Endothelial cell of umbilical vein (primary cell): Measurements from ENCODE around the gene SLC35F3. TPM values are rescaled to one million over a fixed set of nuclear protein-coding genes. Genes with fewer than 3 reads are reported as not detected.

Experiments used
- BruUV-seq: library from RNA; stranded (reverse); fragments of 400-500 nt; replicated peaks from 2 replicates; lab custom pipeline; 2021; lab: Mats Ljungman, UMichigan
- CTCF ChIA-PET: fragments of 300-600, 350-600 bp; sonication (Branson Sonifier 250); formaldehyde crosslinking; loops from one replicate; lab custom pipeline; 2021; ENCODE audit warnings: antibody characterized with exemption, inconsistent platforms; lab: Charles Lee
- POLR2A ChIA-PET: fragments of 300-600, 350-600 bp; sonication (Branson Sonifier 250); formaldehyde crosslinking; loops from one replicate; lab custom pipeline; 2021; ENCODE audit warnings: antibody characterized with exemption, inconsistent platforms; lab: Charles Lee
- DNase-seq: peaks from one replicate; pipeline ENCODE4 v3.0.0-alpha.2; 2011; ENCODE audit warnings: low read depth, low spot score
- FAIRE-seq: peaks from 2 replicates; lab custom pipeline; 2011; peaks lifted over from hg19 to GRCh38; lab: Jason Lieb, UNC
- H2AFZ ChIP-seq: 2 replicates; pipeline ENCODE4 v1.6.0; 2012; ENCODE audit warnings: low read depth, low read length, control low read depth, inconsistent platforms
- H3K27ac ChIP-seq: 2 replicates; pipeline ENCODE4 v1.5.1; 2011; ENCODE audit warnings: low read depth, mild to moderate bottlenecking, control low read depth, low read length, moderate library complexity; ENCODE audit not compliant: insufficient read depth
- H3K27me3 ChIP-seq, 2 experiments: 2 replicates each; pipeline versions ENCODE4 v1.6.0 to v1.6.1; 2011; ENCODE audit warnings: low read length in 2 of 2, mixed read lengths in 1 of 2; ENCODE audit not compliant: control insufficient read depth in 2 of 2, insufficient read depth in 2 of 2
- H3K36me3 ChIP-seq, 2 experiments: 2 replicates in 1 of 2; 3 replicates in 1 of 2; pipeline ENCODE4 v1.5.1; 2011; ENCODE audit warnings: low read length in 2 of 2, mild to moderate bottlenecking in 1 of 2, moderate library complexity in 1 of 2; ENCODE audit not compliant: control insufficient read depth in 2 of 2, insufficient read depth in 2 of 2; ENCODE audit errors: extremely low read depth in 1 of 2
- H3K4me1 ChIP-seq: 3 replicates; pipeline ENCODE4 v1.5.1; 2011; ENCODE audit warnings: mild to moderate bottlenecking, low read length; ENCODE audit not compliant: control insufficient read depth, insufficient read depth; ENCODE audit errors: extremely low read depth
- H3K4me2 ChIP-seq: 2 replicates; pipeline ENCODE4 v1.6.1; 2011; ENCODE audit warnings: low read length, control low read depth, mixed read lengths; ENCODE audit not compliant: insufficient read depth
- H3K4me3 ChIP-seq, 3 experiments: fragments of 200-600 bp in 1 of 3; sonication (generic), shearing (Covaris generic) in 1 of 3; replicated peaks in 1 of 3; 2 replicates each; pipeline ENCODE4 v1.5.1; 2011 to 2016; ENCODE audit warnings: control low read depth in 3 of 3, low read length in 3 of 3, mild to moderate bottlenecking in 2 of 3, inconsistent platforms in 1 of 3, low read depth in 1 of 3, moderate library complexity in 1 of 3; ENCODE audit not compliant: insufficient read depth in 1 of 3
- H3K79me2 ChIP-seq: 2 replicates; pipeline ENCODE4 v1.6.0; 2012; ENCODE audit warnings: low read length, inconsistent platforms; ENCODE audit not compliant: control insufficient read depth, insufficient read depth
- H3K9ac ChIP-seq: replicated peaks from 2 replicates; pipeline ENCODE3; 2011; ENCODE audit warnings: low read length, control low read depth; ENCODE audit not compliant: insufficient read depth; ENCODE audit errors: extremely low read depth
- H3K9me1 ChIP-seq: replicated peaks from 3 replicates; pipeline ENCODE4 v1.6.0; 2011; ENCODE audit warnings: mild to moderate bottlenecking, low read length; ENCODE audit not compliant: control insufficient read depth, insufficient read depth; ENCODE audit errors: extremely low read depth
- H3K9me3 ChIP-seq: replicated peaks from 2 replicates; pipeline ENCODE4 v1.5.1; 2012; ENCODE audit warnings: low read length, inconsistent platforms; ENCODE audit not compliant: control insufficient read depth, insufficient read depth
- H4K20me1 ChIP-seq: replicated peaks from 2 replicates; pipeline ENCODE3; 2011; ENCODE audit warnings: mild to moderate bottlenecking, low read length; ENCODE audit not compliant: control insufficient read depth, insufficient read depth; ENCODE audit errors: extremely low read depth
- CTCF ChIP-seq, 2 donors: IDR thresholded peaks; 1 replicate in 1 of 2; 2 replicates in 1 of 2; pipeline ENCODE4 v1.5.1; 2011; ENCODE audit warnings: low read length in 2 of 2, mild to moderate bottlenecking in 2 of 2, moderate library complexity in 2 of 2, control low read depth in 1 of 2, inconsistent platforms in 1 of 2, low read depth in 1 of 2; ENCODE audit not compliant: insufficient read depth in 1 of 2; ENCODE audit errors: extremely low read depth in 1 of 2
- EZH2 ChIP-seq: IDR thresholded peaks from 2 replicates; pipeline ENCODE4 v1.6.1; 2012; ENCODE audit warnings: borderline replicate concordance, low read depth, mild to moderate bottlenecking, moderate library complexity, low read length, inconsistent platforms; ENCODE audit not compliant: severe bottlenecking
- FOS ChIP-seq: IDR thresholded peaks from 2 replicates; pipeline ENCODE4 v1.6.1; 2011; ENCODE audit warnings: mild to moderate bottlenecking, low read length, moderate library complexity, borderline replicate concordance; ENCODE audit not compliant: insufficient read depth
- GATA2 ChIP-seq: IDR thresholded peaks from 2 replicates; pipeline ENCODE4 v1.7.0; 2011; ENCODE audit warnings: low read depth, mild to moderate bottlenecking, moderate library complexity, mixed read lengths, low read length; ENCODE audit not compliant: insufficient read length, insufficient read depth
- JUN ChIP-seq: IDR thresholded peaks from 2 replicates; pipeline ENCODE4 v1.6.1; 2011; ENCODE audit warnings: borderline replicate concordance, low read depth; ENCODE audit not compliant: insufficient read length, insufficient read depth
- MYC ChIP-seq: IDR thresholded peaks from one replicate; pipeline ENCODE4 v1.6.1; 2011; ENCODE audit warnings: mild to moderate bottlenecking, low read depth, low read length
- POLR2A ChIP-seq: IDR thresholded peaks from 2 replicates; pipeline ENCODE4 v1.6.1; 2012; ENCODE audit warnings: low read depth, mild to moderate bottlenecking, control low read depth, low read length
- POLR2AphosphoS5 ChIP-seq: IDR thresholded peaks from 2 replicates; pipeline ENCODE4 v1.6.1; 2012; ENCODE audit warnings: low read depth, mild to moderate bottlenecking, control low read depth, low read length, moderate library complexity; ENCODE audit not compliant: insufficient read depth
- dilution Hi-C: fragments of 300-500 bp; cut with MboI; formaldehyde crosslinking; loops from one replicate; pipeline ENCODE4 v1.15.0; 2019; ENCODE audit warnings: low sequenced_read_pairs; ENCODE audit not compliant: extremely low pct_ligation_motif_present
- intact Hi-C: fragments of 100-400 bp; cut with micrococcal nuclease; formaldehyde crosslinking; loops from one replicate; pipeline ENCODE4 v1.10.0; 2022
- polyA plus RNA-seq, 4 experiments: library from polyadenylated mRNA; depleted of rRNA in 3 of 4; stranded (reverse) in 3 of 4; unstranded in 1 of 4; fragments of >200 nt; gene quantifications; 2 replicates each; pipeline versions ENCODE4 v1.2.1 to v1.2.3, GENCODE V29; 2011 to 2012; ENCODE audit warnings: missing spikeins in 1 of 4
- total RNA-seq: library from RNA; stranded (reverse); gene quantifications from 2 replicates; pipeline ENCODE4 v1.2.3, GENCODE V29; 2021
- TF ChIP-seq, protein P1 (sequence below): IDR thresholded peaks from 2 replicates; pipeline ENCODE4 v1.6.1; 2011; ENCODE audit not compliant: insufficient read depth, insufficient read length

The SLC35F3 gene
- total and polyA plus RNA-seq, 2 donors (not counting 3 experiments of a cell fraction or from before 2014, with no cell fraction given): not detected

- H3K4me3 ChIP-seq: no peak overlapping the region
- CTCF ChIA-PET: interaction anchor here (1.6 kb wide), 1 partner anchor 11 kb away, joined by 5 read pairs; no protein-coding TSS in a partner anchor
- no peaks in the 10 kb centered on the region for H4K20me1 ChIP-seq
- TF ChIP-seq GATA2 (no peak), MYC (no peak), FOS (no peak), CTCF (IDR thresholded peaks at IDR 0.05; ENCODE audit: extremely low read depth in 1 of 2, insufficient read depth in 1 of 2, low read depth in 1 of 2, low read length in 2 of 2) (no peak), POLR2A (no peak), POLR2AphosphoS5 (no peak), EZH2 (no peak), JUN (no peak)
- TF ChIP-seq, protein P1, sequence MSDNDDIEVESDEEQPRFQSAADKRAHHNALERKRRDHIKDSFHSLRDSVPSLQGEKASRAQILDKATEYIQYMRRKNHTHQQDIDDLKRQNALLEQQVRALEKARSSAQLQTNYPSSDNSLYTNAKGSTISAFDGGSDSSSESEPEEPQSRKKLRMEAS: no peak
- no peaks in the 10 kb centered on the region for H3K36me3 ChIP-seq
- POLR2A ChIA-PET: no interaction called here
- dilution Hi-C loops: no loop called here
- H3K4me2 ChIP-seq: no peak overlapping the region
- H3K9ac ChIP-seq: no peak overlapping the region
- H3K27me3 ChIP-seq: no peaks in the 10 kb centered on the region
- H3K9me3 ChIP-seq: no peaks in the 10 kb centered on the region
- intact Hi-C loops: no loop called here
- FAIRE-seq (no peak), DNase-seq (no peak)
- no peaks in the 10 kb centered on the region for H3K4me1 ChIP-seq
- H3K9me1 ChIP-seq: no peaks in the 10 kb centered on the region
- no peak overlapping the region for H2AFZ ChIP-seq
- BruUV-seq: no TSS peak
- H3K79me2 ChIP-seq: no peaks in the 10 kb centered on the region
- no peak overlapping the region for H3K27ac ChIP-seq
Measured at GRCh38 chr1:234127026-234127671, 222.7 kb downstream of the SLC35F3 start.
